GM12878 (cell line): ENCODE results near the gene MYO3B. TPM values are rescaled to one million over a fixed set of nuclear protein-coding genes. Genes with fewer than 3 reads are reported as not detected.

Source experiments
- ATAC-seq: fragments of 200-7000 bp; cut with Tn5 transposase; 3 replicates; pipeline ENCODE4 v1.9.1; 2020; ENCODE audit warnings: mild to moderate bottlenecking, moderate library complexity
- BruUV-seq: library from RNA; stranded (reverse); fragments of 400-500 nt; replicated peaks from 2 replicates; lab custom pipeline; 2021; lab: Mats Ljungman, UMichigan
- CTCF ChIA-PET: fragments of 300-600 bp; sonication (Branson Sonifier 250); formaldehyde crosslinking; extraction: SDS; loops from one replicate; lab custom pipeline; 2021; ENCODE audit warnings: inconsistent platforms; lab: Yijun Ruan, JAX
- POLR2A ChIA-PET: fragments of 350-600 bp; formaldehyde crosslinking; extraction: SDS; loops from one replicate; lab custom pipeline; 2021; ENCODE audit warnings: inconsistent platforms; lab: Charles Lee
- RAD21 ChIA-PET: fragments of 300-600 bp; sonication (Branson Sonifier 250); formaldehyde crosslinking; loops from one replicate; lab custom pipeline; 2023; ENCODE audit warnings: antibody characterized with exemption; ENCODE audit not compliant: unreplicated experiment; lab: Charles Lee
- SMC1A ChIA-PET: fragments of 300-600 bp; sonication (Branson Sonifier 250); formaldehyde crosslinking; loops from one replicate; lab custom pipeline; 2023; ENCODE audit not compliant: unreplicated experiment, uncharacterized antibody; lab: Charles Lee
- DNase-seq: peaks from one replicate; pipeline ENCODE4 v3.0.0-alpha.2; 2011; ENCODE audit warnings: low read depth, low spot score
- FAIRE-seq: peaks from 3 replicates; lab custom pipeline; 2011; peaks lifted over from hg19 to GRCh38; lab: Jason Lieb, UNC
- H2AFZ ChIP-seq: 2 replicates; pipeline ENCODE4 v1.6.0; 2011; ENCODE audit warnings: low read depth, low read length, control low read depth; ENCODE audit not compliant: control insufficient read depth
- H3K27ac ChIP-seq: 2 replicates; pipeline ENCODE4 v1.5.1; 2011; ENCODE audit warnings: control low read depth; ENCODE audit not compliant: control insufficient read depth, insufficient read depth
- H3K27me3 ChIP-seq, 2 experiments: replicated peaks in 1 of 2; 2 replicates each; pipeline versions ENCODE4 v1.6.0 to v1.6.1; 2011; ENCODE audit warnings: low read length in 1 of 2; ENCODE audit not compliant: control insufficient read depth in 2 of 2, insufficient read depth in 2 of 2
- H3K36me3 ChIP-seq, 2 experiments: 2 replicates each; pipeline ENCODE4 v1.5.1; 2011; ENCODE audit warnings: low read length in 1 of 2; ENCODE audit not compliant: control insufficient read depth in 2 of 2, insufficient read depth in 2 of 2
- H3K4me1 ChIP-seq: 2 replicates; pipeline ENCODE4 v1.6.1; 2011; ENCODE audit warnings: mild to moderate bottlenecking, low read length, moderate library complexity, mixed read lengths; ENCODE audit not compliant: control insufficient read depth, insufficient read depth
- H3K4me2 ChIP-seq: 2 replicates; pipeline ENCODE4 v1.6.0; 2011; ENCODE audit warnings: control low read depth; ENCODE audit not compliant: control insufficient read depth, insufficient read depth
- H3K4me3 ChIP-seq: fragments of 200-600 bp; sonication (generic); 2 replicates; pipeline ENCODE4 v1.5.1; 2016
- H3K79me2 ChIP-seq: 2 replicates; pipeline ENCODE4 v1.6.0; 2011; ENCODE audit warnings: low read length; ENCODE audit not compliant: control insufficient read depth, insufficient read depth
- H3K9ac ChIP-seq: 2 replicates; pipeline ENCODE4 v1.8.0; 2011; ENCODE audit warnings: low read length, control low read depth, mixed read lengths; ENCODE audit not compliant: control insufficient read depth, insufficient read depth
- H3K9me3 ChIP-seq: replicated peaks from 3 replicates; pipeline ENCODE4 v1.5.1; 2011; ENCODE audit warnings: mild to moderate bottlenecking, low read length; ENCODE audit not compliant: control insufficient read depth, insufficient read depth
- H4K20me1 ChIP-seq: 2 replicates; pipeline ENCODE4 v1.6.0; 2011; ENCODE audit not compliant: control insufficient read depth, insufficient read depth
- EP300 ChIP-seq, 2 experiments: fragments of 150-350 bp in 1 of 2; IDR thresholded peaks; 2 replicates each; pipeline ENCODE4 v1.6.1; 2011 to 2012; ENCODE audit warnings: low read depth in 2 of 2, low read length in 2 of 2, borderline replicate concordance in 1 of 2, improper control_type of control experiment in 1 of 2, inconsistent platforms in 1 of 2; ENCODE audit not compliant: control insufficient read depth in 1 of 2
- ESRRA ChIP-seq: IDR thresholded peaks from 2 replicates; pipeline ENCODE4 v1.6.1; 2012; ENCODE audit warnings: mild to moderate bottlenecking, low read length, improper control_type of control experiment
- ETV6 ChIP-seq, 2 experiments: fragments of 450-650 bp in 1 of 2; IDR thresholded peaks in 1 of 2; conservative IDR thresholded peaks in 1 of 2; 2 replicates each; pipeline ENCODE4 v1.6.1; 2014; ENCODE audit warnings: antibody characterized with exemption in 1 of 2, borderline replicate concordance in 1 of 2, low read depth in 1 of 2, mild to moderate bottlenecking in 1 of 2, moderate library complexity in 1 of 2
- GABPA ChIP-seq: IDR thresholded peaks from 2 replicates; pipeline ENCODE4 v1.6.1; 2014; ENCODE audit warnings: antibody characterized with exemption, low read depth, mild to moderate bottlenecking, inconsistent platforms
- HDGF ChIP-seq: fragments of 450-650 bp; IDR thresholded peaks from 2 replicates; pipeline ENCODE4 v1.6.1; 2016; ENCODE audit warnings: antibody characterized with exemption
- IKZF1 ChIP-seq: fragments of 450-650 bp; conservative IDR thresholded peaks from 2 replicates; pipeline ENCODE4 v1.6.1; 2017; ENCODE audit warnings: antibody characterized with exemption, mild to moderate bottlenecking
- IRF5 ChIP-seq: fragments of 450-650 bp; IDR thresholded peaks from 2 replicates; pipeline ENCODE4 v1.6.1; 2017; ENCODE audit warnings: borderline replicate concordance
- RAD51 ChIP-seq: fragments of 450-650 bp; IDR thresholded peaks from 2 replicates; pipeline ENCODE4 v1.6.1; 2016; ENCODE audit warnings: moderate library complexity, mild to moderate bottlenecking, inconsistent platforms
- RELB ChIP-seq: fragments of 450-650 bp; IDR thresholded peaks from 2 replicates; pipeline ENCODE4 v1.6.1; 2017; ENCODE audit warnings: low read depth, mild to moderate bottlenecking, moderate library complexity
- ZBTB11 ChIP-seq: fragments of 450-650 bp; formaldehyde crosslinking; IDR thresholded peaks from 2 replicates; pipeline ENCODE4 v1.5.0; 2022; ENCODE audit warnings: mild to moderate bottlenecking, missing genetic modification characterization
- ZNF274 ChIP-seq: IDR thresholded peaks from one replicate; pipeline ENCODE4 v1.8.0; 2011; ENCODE audit not compliant: insufficient read length, insufficient read depth
- ZNF687 ChIP-seq: fragments of 450-650 bp; IDR thresholded peaks from 2 replicates; pipeline ENCODE4 v1.6.1; 2017; ENCODE audit warnings: mild to moderate bottlenecking, moderate library complexity
- WGBS: methylation state at CpG from one replicate; pipeline ENCODE4 v1.1.6; 2016; ENCODE audit warnings: low lambda C conversion rate; ENCODE audit not compliant: insufficient replicate concordance, insufficient coverage; ENCODE audit errors: missing lambda C conversion rate; 5-methylcytosine and 5-hydroxymethylcytosine counted together
- in situ Hi-C: fragments of 300-500 bp; cut with MboI; formaldehyde crosslinking; loops from 9 replicates; pipeline ENCODE4 v1.14.3; 2018; ENCODE audit warnings: mixed read lengths
- intact Hi-C: fragments of 100-400 bp; cut with micrococcal nuclease; formaldehyde crosslinking; loops from one replicate; pipeline ENCODE4 v1.14.2; 2022; ENCODE audit not compliant: unreplicated experiment
- polyA plus RNA-seq, 11 experiments: library from polyadenylated mRNA; depleted of rRNA in 4 of 11; unstranded in 6 of 11; stranded (reverse) in 5 of 11; fragments of >200 nt; fragmentation: Nextera tagmentation in 4 of 11; fragmentation: Illumina TruSeq in 1 of 11; extraction: Ambion mirVana in 4 of 11; extraction: Trizol in 1 of 11; gene quantifications; 1 replicate in 1 of 11; 2 replicates in 10 of 11; pipeline versions ENCODE4 v1.2.1 to v1.2.3, GENCODE V29; 2011 to 2016; ENCODE audit warnings: inconsistent platforms in 2 of 11, missing spikeins in 2 of 11, low read depth in 1 of 11
- total RNA-seq, 4 experiments: library from RNA; depleted of rRNA in 3 of 4; stranded (reverse); fragments of >200 nt in 3 of 4; fragmentation: Illumina TruSeq in 1 of 4; extraction: Trizol in 1 of 4; gene quantifications; 2 replicates each; pipeline versions ENCODE4 v1.2.1 to v1.2.3, GENCODE V29; 2013 to 2021

MYO3B gene
- total and polyA plus RNA-seq, 10 of the 15 experiments (the other 5 are each of a cell fraction or from before 2014, with no cell fraction given): 1.1 to 7.1 (median 2.1) TPM

- FAIRE-seq: no peak
- Histone ChIP-seq H3K4me1 (no peaks in the 10 kb centered on the region), H4K20me1 (no peaks in the 10 kb centered on the region), H3K27me3 (no peaks in the 10 kb centered on the region), H3K9me3 (no peaks in the 10 kb centered on the region), H3K79me2 (no peaks in the 10 kb centered on the region), H3K4me2 (no peak overlapping the region), H3K9ac (no peak overlapping the region), H3K36me3 (no peaks in the 10 kb centered on the region), H2AFZ (no peak overlapping the region), H3K4me3 (no peak overlapping the region), H3K27ac (no peak overlapping the region)
- ATAC-seq: no peak
- ChIA-PET SMC1A (interaction anchor here (0.7 to 10.3 kb wide), 7 partner anchors 12 to 206 kb away, joined by 3 to 67 read pairs (median 3); no protein-coding TSS in a partner anchor), POLR2A (no interaction called here), CTCF (interaction anchor here (0.9 to 1.4 kb wide), 4 partner anchors 9 to 87 kb away, joined by 3 to 6 read pairs (median 3); no protein-coding TSS in a partner anchor), RAD21 (no interaction called here)
- no TSS peak for BruUV-seq
- intact Hi-C loops (no loop called here), in situ Hi-C loops (no loop called here)
- whole genome bisulfite sequencing: 46% methylated on average over 1 of the region's 1 CpG
- no peak for DNase-seq
- TF ChIP-seq ESRRA (no peak), ZNF274 (no peak), ETV6 (conservative IDR thresholded peaks at IDR 0.05 in 1 of 2, IDR thresholded peaks at IDR 0.05 in 1 of 2; ENCODE audit: borderline replicate concordance in 1 of 2, low read depth in 1 of 2) (no peak), ZNF687 (no peak), EP300 (IDR thresholded peaks at IDR 0.05; ENCODE audit: borderline replicate concordance in 1 of 2, control insufficient read depth in 1 of 2, low read depth in 2 of 2, low read length in 2 of 2) (no peak), ZBTB11 (CRISPR knock-in tag) (no peak), RAD51 (no peak), HDGF (no peak), IRF5 (no peak), RELB (no peak), GABPA (no peak), IKZF1 (no peak)
Observed at GRCh38 chr2:170495896-170496295, 317.9 kb downstream of the MYO3B start.
